HEK293 (cell line): Measurements from ENCODE around the gene SLC33A1.
"Not testable (repeated sequence)": the region's sequence is repeated elsewhere in the genome, so short reads cannot be mapped to it uniquely, and the experiment has no call there.

Experiments
- CTCF ChIA-PET: fragments of 350-600 bp; formaldehyde crosslinking; extraction: SDS; loops from one replicate; lab custom pipeline; 2021; ENCODE audit warnings: antibody characterized with exemption; lab: Yijun Ruan, JAX
- POLR2A ChIA-PET: fragments of 300-600 bp; formaldehyde crosslinking; extraction: SDS; loops from one replicate; lab custom pipeline; 2020; ENCODE audit warnings: antibody characterized with exemption, inconsistent platforms; lab: Yijun Ruan, JAX
- H3K27ac ChIP-seq: fragments of 200-500 bp; sonication (Bioruptor generic); 2 replicates; pipeline ENCODE4 v1.5.1; 2014; ENCODE audit warnings: low read depth, low read length, control low read depth, inconsistent platforms; ENCODE audit errors: extremely low read depth
- H3K36me3 ChIP-seq, 2 experiments: fragments of 200-500 bp in 1 of 2; sonication (Bioruptor generic) in 1 of 2; 1 replicate in 1 of 2; 2 replicates in 1 of 2; pipeline ENCODE4 v1.5.1; 2014 to 2017; ENCODE audit warnings: inconsistent platforms in 2 of 2, low read length in 2 of 2; ENCODE audit not compliant: control insufficient read depth in 2 of 2, insufficient read depth in 1 of 2
- H3K4me1 ChIP-seq: fragments of 200-500 bp; sonication (Bioruptor generic); 2 replicates; pipeline ENCODE4 v1.5.1; 2014; ENCODE audit warnings: mild to moderate bottlenecking, low read length, inconsistent platforms; ENCODE audit not compliant: control insufficient read depth, insufficient read depth
- H3K4me3 ChIP-seq: 2 replicates; pipeline ENCODE4 v1.5.1; 2011; ENCODE audit warnings: low read depth, mild to moderate bottlenecking, control low read depth, low read length, moderate library complexity
- H3K9me3 ChIP-seq: fragments of 200-500 bp; sonication (Bioruptor generic); 2 replicates; pipeline ENCODE4 v1.5.1; 2014; ENCODE audit warnings: low read depth, low read length, inconsistent platforms; ENCODE audit not compliant: control insufficient read depth, insufficient read depth
- FEZF1 ChIP-seq: fragments of 450-650 bp; formaldehyde crosslinking; IDR thresholded peaks from 2 replicates; pipeline ENCODE4 v1.5.1; 2016; ENCODE audit warnings: missing biosample characterization, missing genetic modification characterization
- KLF8 ChIP-seq: fragments of 450-650 bp; formaldehyde crosslinking; IDR thresholded peaks from 2 replicates; pipeline ENCODE4 v1.5.1; 2016; ENCODE audit warnings: missing biosample characterization, missing genetic modification characterization
- PRDM1 ChIP-seq: fragments of 450-650 bp; formaldehyde crosslinking; IDR thresholded peaks from 2 replicates; pipeline ENCODE4; 2016; ENCODE audit warnings: missing biosample characterization, missing genetic modification characterization
- SETDB1 ChIP-seq: IDR thresholded peaks from one replicate; pipeline ENCODE4 v1.6.1; 2017; ENCODE audit warnings: mild to moderate bottlenecking, low read length, moderate library complexity, mixed read lengths; ENCODE audit not compliant: insufficient read length
- ZEB2 ChIP-seq: fragments of 450-650 bp; formaldehyde crosslinking; IDR thresholded peaks from 2 replicates; pipeline ENCODE4 v1.5.1; 2016; ENCODE audit warnings: missing biosample characterization, missing genetic modification characterization
- ZFP69B ChIP-seq: fragments of 450-650 bp; formaldehyde crosslinking; IDR thresholded peaks from 2 replicates; pipeline ENCODE4 v1.5.1; 2016; ENCODE audit warnings: missing biosample characterization, missing genetic modification characterization
- ZNF114 ChIP-seq: fragments of 450-650 bp; formaldehyde crosslinking; IDR thresholded peaks from 2 replicates; pipeline ENCODE4 v1.5.0; 2017; ENCODE audit warnings: missing biosample characterization, missing genetic modification characterization
- ZNF266 ChIP-seq: fragments of 450-650 bp; formaldehyde crosslinking; IDR thresholded peaks from 2 replicates; pipeline ENCODE4 v1.5.1; 2016; ENCODE audit warnings: missing biosample characterization, missing genetic modification characterization, low read depth
- ZNF350 ChIP-seq: fragments of 450-650 bp; formaldehyde crosslinking; IDR thresholded peaks from 2 replicates; pipeline ENCODE4 v1.5.0; 2017; ENCODE audit warnings: missing biosample characterization, mild to moderate bottlenecking, missing genetic modification characterization
- ZNF366 ChIP-seq: fragments of 450-650 bp; formaldehyde crosslinking; conservative IDR thresholded peaks from 2 replicates; pipeline ENCODE4 v1.5.1; 2016; ENCODE audit warnings: missing biosample characterization, missing genetic modification characterization
- ZNF404 ChIP-seq: fragments of 450-650 bp; formaldehyde crosslinking; IDR thresholded peaks from 2 replicates; pipeline ENCODE4 v1.5.1; 2017; ENCODE audit warnings: missing biosample characterization, missing genetic modification characterization
- ZNF416 ChIP-seq: fragments of 450-650 bp; formaldehyde crosslinking; IDR thresholded peaks from 2 replicates; pipeline ENCODE4 v1.5.1; 2016; ENCODE audit warnings: missing biosample characterization, missing genetic modification characterization
- ZNF423 ChIP-seq: fragments of 450-650 bp; formaldehyde crosslinking; IDR thresholded peaks from 2 replicates; pipeline ENCODE4 v1.5.1; 2016; ENCODE audit warnings: missing biosample characterization, missing genetic modification characterization
- ZNF473 ChIP-seq: fragments of 450-650 bp; formaldehyde crosslinking; IDR thresholded peaks from 2 replicates; pipeline ENCODE4 v1.5.1; 2017; ENCODE audit warnings: missing biosample characterization, missing genetic modification characterization
- ZNF549 ChIP-seq: fragments of 450-650 bp; IDR thresholded peaks from 2 replicates; pipeline ENCODE4 v1.5.1; 2018; ENCODE audit warnings: missing biosample characterization, missing genetic modification characterization, mild to moderate bottlenecking, inconsistent platforms, moderate library complexity
- ZNF560 ChIP-seq: fragments of 450-650 bp; formaldehyde crosslinking; IDR thresholded peaks from 2 replicates; pipeline ENCODE4 v1.5.1; 2017; ENCODE audit warnings: missing biosample characterization, missing genetic modification characterization, borderline replicate concordance
- ZNF571 ChIP-seq: fragments of 450-650 bp; formaldehyde crosslinking; IDR thresholded peaks from 2 replicates; pipeline ENCODE4 v1.5.0; 2017; ENCODE audit warnings: missing biosample characterization, missing genetic modification characterization
- ZNF585B ChIP-seq: fragments of 450-650 bp; formaldehyde crosslinking; IDR thresholded peaks from 2 replicates; pipeline ENCODE4 v1.5.1; 2016; ENCODE audit warnings: missing biosample characterization, missing genetic modification characterization
- ZNF658 ChIP-seq: fragments of 450-650 bp; formaldehyde crosslinking; IDR thresholded peaks from 2 replicates; pipeline ENCODE4; 2016; ENCODE audit warnings: missing biosample characterization, missing genetic modification characterization
- ZNF670 ChIP-seq: fragments of 450-650 bp; formaldehyde crosslinking; IDR thresholded peaks from 2 replicates; pipeline ENCODE4 v1.5.1; 2016; ENCODE audit warnings: missing biosample characterization, missing genetic modification characterization, low read depth
- ZNF776 ChIP-seq: fragments of 450-650 bp; formaldehyde crosslinking; IDR thresholded peaks from 2 replicates; pipeline ENCODE4 v1.5.0; 2017; ENCODE audit warnings: missing biosample characterization, missing genetic modification characterization, borderline replicate concordance
- TF ChIP-seq, protein P1 (sequence below): fragments of 450-650 bp; formaldehyde crosslinking; IDR thresholded peaks from 2 replicates; pipeline ENCODE4 v1.5.0; 2017; ENCODE audit warnings: missing biosample characterization, missing genetic modification characterization, borderline replicate concordance
- TF ChIP-seq, protein P2 (sequence below): fragments of 450-650 bp; formaldehyde crosslinking; IDR thresholded peaks from 2 replicates; pipeline ENCODE4 v1.5.1; 2016; ENCODE audit warnings: missing biosample characterization, missing genetic modification characterization, low read depth
- TF ChIP-seq, protein P3 (sequence below): sonication (generic); formaldehyde crosslinking; IDR thresholded peaks from 2 replicates; pipeline ENCODE4 v1.8.1; 2022; ENCODE audit warnings: mild to moderate bottlenecking, moderate library complexity, missing genetic modification reagents

The SLC33A1 gene

DNA sequence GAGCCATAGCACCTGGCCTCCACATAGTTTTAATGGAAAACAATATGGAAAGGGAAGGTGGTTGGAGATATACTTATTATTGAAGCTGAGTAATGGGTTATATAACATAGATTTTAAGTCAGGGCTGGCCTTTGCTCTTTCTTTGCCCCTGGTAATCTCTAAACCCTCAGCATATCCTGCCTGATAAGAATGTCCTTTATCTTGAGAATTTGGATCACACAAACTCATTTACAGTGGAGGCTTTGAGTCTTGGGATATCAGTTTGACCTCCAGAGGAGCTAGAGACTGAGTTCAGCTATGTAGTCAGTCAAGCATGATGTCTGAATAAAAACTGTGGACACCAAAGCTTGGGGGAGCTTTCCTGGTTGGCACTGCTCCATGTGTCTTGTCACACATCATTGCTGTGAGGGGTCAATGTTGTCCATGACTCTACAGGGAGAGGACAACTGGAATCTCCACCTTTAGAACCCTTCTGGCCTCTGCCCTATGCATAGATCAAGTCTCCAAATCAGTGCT is 39.1 kb downstream of the SLC33A1 start:
- H3K27ac ChIP-seq: no peak overlapping the region
- no peaks in the 10 kb centered on the region for H3K4me1 ChIP-seq
- H3K36me3 ChIP-seq: no peaks in the 10 kb centered on the region
- H3K4me3 ChIP-seq: no peak overlapping the region
- CTCF ChIA-PET: interaction anchor here (1.2 to 3.2 kb wide), 2 partner anchors 8 to 9 kb away, joined by 3 to 19 read pairs; partner anchors contain the start of gene C3orf33
- POLR2A ChIA-PET: interaction anchor here (1.2 kb wide), 1 partner anchor 9 kb away, joined by 5 read pairs; the partner anchor contains the start of gene C3orf33
- TF ChIP-seq ZNF560 (tag by site-specific recombination): no peak
- no peak for TF ChIP-seq ZNF416 (tag by site-specific recombination)
- no peak for TF ChIP-seq ZNF585B
- TF ChIP-seq ZNF366 (tag by site-specific recombination): no peak
- no peak for TF ChIP-seq FEZF1 (tag by site-specific recombination)
- no peak for TF ChIP-seq ZNF114 (tag by site-specific recombination)
- no peak for TF ChIP-seq PRDM1
- TF ChIP-seq ZNF473 (tag by site-specific recombination): no peak
- TF ChIP-seq ZNF658 (tag by site-specific recombination): no peak
- TF ChIP-seq ZNF350 (tag by site-specific recombination): no peak
- TF ChIP-seq ZNF670 (tag by site-specific recombination): no peak
- no peak for TF ChIP-seq ZEB2 (tag by site-specific recombination)
- no peak for TF ChIP-seq ZNF266 (tag by site-specific recombination)
- TF ChIP-seq SETDB1: no peak
- TF ChIP-seq ZNF776 (tag by site-specific recombination): no peak
- TF ChIP-seq ZNF423 (tag by site-specific recombination): no peak
- no peak for TF ChIP-seq KLF8 (tag by site-specific recombination)
- TF ChIP-seq ZNF404: no peak
- TF ChIP-seq, all 188 proteins: peak for 0
- H3K9me3 ChIP-seq: no peaks in the 10 kb centered on the region

DNA sequence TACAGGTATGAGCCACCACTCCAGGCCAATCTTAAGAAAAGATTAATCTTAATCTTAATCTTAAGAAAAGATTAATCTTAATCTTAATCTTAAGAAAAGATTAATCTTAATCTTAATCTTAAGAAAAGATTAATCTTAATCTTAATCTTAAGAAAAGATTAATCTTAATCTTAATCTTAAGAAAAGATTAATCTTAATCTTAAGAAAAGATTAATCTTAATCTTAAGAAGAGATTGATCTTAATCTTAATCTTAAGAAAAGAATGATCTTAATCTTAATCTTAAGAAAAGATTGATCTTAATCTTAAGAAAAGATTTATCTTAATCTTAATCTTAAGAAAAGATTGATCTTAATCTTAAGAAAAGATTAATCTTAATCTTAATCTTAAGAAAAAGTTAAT is 41.0 kb downstream of the SLC33A1 start:
- CTCF ChIA-PET, H3K4me1 ChIP-seq, POLR2A ChIA-PET, H3K4me3 ChIP-seq, H3K27ac ChIP-seq, H3K9me3 ChIP-seq, H3K36me3 ChIP-seq: not testable (repeated sequence)

DNA sequence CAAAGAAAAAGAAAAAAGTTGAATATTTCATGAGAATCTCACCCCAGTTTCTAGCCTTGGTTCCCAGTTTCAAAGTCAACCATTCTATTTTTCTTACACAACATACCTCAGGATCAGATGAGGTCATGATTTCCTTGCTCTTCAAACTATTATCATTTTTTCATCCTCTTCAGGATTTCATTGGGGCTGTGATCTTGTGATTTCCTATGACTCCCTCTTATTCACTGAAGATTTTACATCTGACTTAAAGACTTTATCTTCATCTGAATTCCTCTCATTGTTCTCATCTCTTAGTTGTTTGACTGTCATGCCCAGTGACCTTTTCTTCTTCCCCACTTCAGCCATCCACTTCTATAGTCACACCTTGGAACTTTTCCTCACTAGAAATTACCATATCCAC is 45.0 kb downstream of the SLC33A1 start:
- POLR2A ChIA-PET: no interaction called here
- no peak overlapping the region for H3K4me3 ChIP-seq
- H3K9me3 ChIP-seq: no peaks in the 10 kb centered on the region
- TF ChIP-seq, protein P1, sequence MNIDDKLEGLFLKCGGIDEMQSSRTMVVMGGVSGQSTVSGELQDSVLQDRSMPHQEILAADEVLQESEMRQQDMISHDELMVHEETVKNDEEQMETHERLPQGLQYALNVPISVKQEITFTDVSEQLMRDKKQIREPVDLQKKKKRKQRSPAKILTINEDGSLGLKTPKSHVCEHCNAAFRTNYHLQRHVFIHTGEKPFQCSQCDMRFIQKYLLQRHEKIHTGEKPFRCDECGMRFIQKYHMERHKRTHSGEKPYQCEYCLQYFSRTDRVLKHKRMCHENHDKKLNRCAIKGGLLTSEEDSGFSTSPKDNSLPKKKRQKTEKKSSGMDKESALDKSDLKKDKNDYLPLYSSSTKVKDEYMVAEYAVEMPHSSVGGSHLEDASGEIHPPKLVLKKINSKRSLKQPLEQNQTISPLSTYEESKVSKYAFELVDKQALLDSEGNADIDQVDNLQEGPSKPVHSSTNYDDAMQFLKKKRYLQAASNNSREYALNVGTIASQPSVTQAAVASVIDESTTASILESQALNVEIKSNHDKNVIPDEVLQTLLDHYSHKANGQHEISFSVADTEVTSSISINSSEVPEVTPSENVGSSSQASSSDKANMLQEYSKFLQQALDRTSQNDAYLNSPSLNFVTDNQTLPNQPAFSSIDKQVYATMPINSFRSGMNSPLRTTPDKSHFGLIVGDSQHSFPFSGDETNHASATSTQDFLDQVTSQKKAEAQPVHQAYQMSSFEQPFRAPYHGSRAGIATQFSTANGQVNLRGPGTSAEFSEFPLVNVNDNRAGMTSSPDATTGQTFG (tag by site-specific recombination): no peak
- TF ChIP-seq ZNF571 (no peak), ZNF549 (tag by site-specific recombination) (no peak), ZFP69B (no peak)
- TF ChIP-seq, protein P2, sequence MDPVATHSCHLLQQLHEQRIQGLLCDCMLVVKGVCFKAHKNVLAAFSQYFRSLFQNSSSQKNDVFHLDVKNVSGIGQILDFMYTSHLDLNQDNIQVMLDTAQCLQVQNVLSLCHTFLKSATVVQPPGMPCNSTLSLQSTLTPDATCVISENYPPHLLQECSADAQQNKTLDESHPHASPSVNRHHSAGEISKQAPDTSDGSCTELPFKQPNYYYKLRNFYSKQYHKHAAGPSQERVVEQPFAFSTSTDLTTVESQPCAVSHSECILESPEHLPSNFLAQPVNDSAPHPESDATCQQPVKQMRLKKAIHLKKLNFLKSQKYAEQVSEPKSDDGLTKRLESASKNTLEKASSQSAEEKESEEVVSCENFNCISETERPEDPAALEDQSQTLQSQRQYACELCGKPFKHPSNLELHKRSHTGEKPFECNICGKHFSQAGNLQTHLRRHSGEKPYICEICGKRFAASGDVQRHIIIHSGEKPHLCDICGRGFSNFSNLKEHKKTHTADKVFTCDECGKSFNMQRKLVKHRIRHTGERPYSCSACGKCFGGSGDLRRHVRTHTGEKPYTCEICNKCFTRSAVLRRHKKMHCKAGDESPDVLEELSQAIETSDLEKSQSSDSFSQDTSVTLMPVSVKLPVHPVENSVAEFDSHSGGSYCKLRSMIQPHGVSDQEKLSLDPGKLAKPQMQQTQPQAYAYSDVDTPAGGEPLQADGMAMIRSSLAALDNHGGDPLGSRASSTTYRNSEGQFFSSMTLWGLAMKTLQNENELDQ (tag by site-specific recombination): no peak
- TF ChIP-seq, protein P3, sequence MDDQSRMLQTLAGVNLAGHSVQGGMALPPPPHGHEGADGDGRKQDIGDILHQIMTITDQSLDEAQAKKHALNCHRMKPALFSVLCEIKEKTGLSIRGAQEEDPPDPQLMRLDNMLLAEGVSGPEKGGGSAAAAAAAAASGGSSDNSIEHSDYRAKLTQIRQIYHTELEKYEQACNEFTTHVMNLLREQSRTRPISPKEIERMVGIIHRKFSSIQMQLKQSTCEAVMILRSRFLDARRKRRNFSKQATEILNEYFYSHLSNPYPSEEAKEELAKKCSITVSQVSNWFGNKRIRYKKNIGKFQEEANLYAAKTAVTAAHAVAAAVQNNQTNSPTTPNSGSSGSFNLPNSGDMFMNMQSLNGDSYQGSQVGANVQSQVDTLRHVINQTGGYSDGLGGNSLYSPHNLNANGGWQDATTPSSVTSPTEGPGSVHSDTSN: no peak
- no peaks in the 10 kb centered on the region for H3K4me1 ChIP-seq
- CTCF ChIA-PET: interaction anchor here (0.7 kb wide), 1 partner anchor 166 kb away, joined by 4 read pairs; no protein-coding TSS in a partner anchor
- H3K27ac ChIP-seq: no peak overlapping the region
- H3K36me3 ChIP-seq: no peaks in the 10 kb centered on the region
